ENCODE measurements around the gene DNAJC11. TPM values are rescaled to one million over a fixed set of nuclear protein-coding genes. Genes with fewer than 3 reads are reported as not detected.
"Not testable (repeated sequence)": the region's sequence is repeated elsewhere in the genome, so short reads cannot be mapped to it uniquely, and the experiment has no call there.

The DNAJC11 gene
- total RNA-seq, 1 donor from 2014 or later = 70.3 TPM

GRCh38 chr1:6600410-6601048 is 101.1 kb downstream of the DNAJC11 start:
- Mint-ChIP-seq H3K27ac (peak overlapping the region; percentile 91), H3K9me3 (no peaks in the 10 kb centered on the region), H3K27me3 (peaks cover 8% of the 10 kb centered on the region), H3K36me3 (no peaks in the 10 kb centered on the region), H3K4me1 (ENCODE audit: unreplicated experiment) (peaks cover 25% of the 10 kb centered on the region), H3K4me3 (peak overlapping the region; percentile 94)
- no peak for TF ChIP-seq CTCF (conservative IDR thresholded peaks at IDR 0.05)
- DNase-seq (ENCODE audit: extremely low spot score, unreplicated experiment) = no peak

GRCh38 chr1:6599991-6600390 is 101.6 kb downstream of the DNAJC11 start:
- H3K27ac Mint-ChIP-seq = peak overlapping the region; percentile 91
- H3K36me3 Mint-ChIP-seq; DNase-seq (ENCODE audit: extremely low spot score, unreplicated experiment); H3K27me3 Mint-ChIP-seq; H3K9me3 Mint-ChIP-seq: not testable (repeated sequence)
- peak overlapping the region; percentile 94 for H3K4me3 Mint-ChIP-seq
- peaks cover 25% of the 10 kb centered on the region for H3K4me1 Mint-ChIP-seq (ENCODE audit: unreplicated experiment)

- peaks cover 8% of the 10 kb centered on the region for H3K27me3 Mint-ChIP-seq
These were observed 102.3 kb downstream of the DNAJC11 start for GRCh38 chr1:6599141-6599975.

GRCh38 chr1:6597777-6598131 is 103.9 kb downstream of the DNAJC11 start:
- Mint-ChIP-seq H3K36me3 (no peaks in the 10 kb centered on the region), H3K27me3 (peaks cover 8% of the 10 kb centered on the region), H3K27ac (no peak overlapping the region), H3K4me3 (no peak overlapping the region), H3K9me3 (no peaks in the 10 kb centered on the region), H3K4me1 (ENCODE audit: unreplicated experiment) (peaks cover 14% of the 10 kb centered on the region)
- DNase-seq (ENCODE audit: extremely low spot score, unreplicated experiment) = no peak
- TF ChIP-seq CTCF (conservative IDR thresholded peaks at IDR 0.05) = no peak

More at GRCh38 chr1:6599141-6599975, 102.3 kb downstream of the DNAJC11 start:
- no peak for DNase-seq (ENCODE audit: extremely low spot score, unreplicated experiment)
- Mint-ChIP-seq H3K36me3 (no peaks in the 10 kb centered on the region), H3K4me1 (ENCODE audit: unreplicated experiment) (peaks cover 24% of the 10 kb centered on the region), H3K27ac (no peak overlapping the region), H3K9me3 (no peaks in the 10 kb centered on the region), H3K4me3 (peak overlapping the region; percentile 31)
- no peak for TF ChIP-seq CTCF (conservative IDR thresholded peaks at IDR 0.05)

GRCh38 chr1:6596886-6597776 is 104.5 kb downstream of the DNAJC11 start:
- H3K36me3 Mint-ChIP-seq = no peaks in the 10 kb centered on the region
- H3K9me3 Mint-ChIP-seq = no peaks in the 10 kb centered on the region

More at GRCh38 chr1:6596886-6597776, 104.5 kb downstream of the DNAJC11 start:
- peaks cover 14% of the 10 kb centered on the region for H3K4me1 Mint-ChIP-seq (ENCODE audit: unreplicated experiment)
- DNase-seq (ENCODE audit: extremely low spot score, unreplicated experiment) = no peak
- no peak overlapping the region for H3K27ac Mint-ChIP-seq
- peak overlapping the region; percentile 47 for H3K4me3 Mint-ChIP-seq
- peaks cover 8% of the 10 kb centered on the region for H3K27me3 Mint-ChIP-seq
- no peak for TF ChIP-seq CTCF (conservative IDR thresholded peaks at IDR 0.05)

Data from type B pancreatic cell (in vitro differentiated cells).